ENCODE measurements around the gene CTNNA3. TPM values are rescaled to one million over a fixed set of nuclear protein-coding genes. Genes with fewer than 3 reads are reported as not detected.

CTNNA3 gene
- total and polyA plus RNA-seq, 4 experiments from 2014 or later: not detected

GRCh38 chr10:67086327-67087134, 609.5 kb downstream of the CTNNA3 start:
- POLR2A ChIA-PET (ENCODE audit: partially characterized antibody): no interaction called here
- H3K27me3 ChIP-seq (ENCODE audit: insufficient read depth, low read length): no peaks in the 10 kb centered on the region
- H3K36me3 Mint-ChIP-seq: no peaks in the 10 kb centered on the region
- no peaks in the 10 kb centered on the region for H3K4me1 ChIP-seq (ENCODE audit: insufficient read depth, low read length)
- H3K4me1 Mint-ChIP-seq: no peaks in the 10 kb centered on the region
- no peak for DNase-seq
- H3K27me3 Mint-ChIP-seq: no peaks in the 10 kb centered on the region
- no peaks in the 10 kb centered on the region for H3K36me3 ChIP-seq (ENCODE audit: insufficient read depth, low read length)
- no peaks in the 10 kb centered on the region for H3K9me3 ChIP-seq (ENCODE audit: control insufficient read depth in 1 of 2, low read length in 2 of 2)
- no peak overlapping the region for H3K27ac Mint-ChIP-seq
- H3K4me3 Mint-ChIP-seq: no peak overlapping the region
- intact Hi-C loops (cut with micrococcal nuclease): no loop called here
- CTCF ChIA-PET (ENCODE audit: partially characterized antibody): no interaction called here
- H3K9me3 Mint-ChIP-seq: no peaks in the 10 kb centered on the region
- no peak overlapping the region for H3K4me3 ChIP-seq (ENCODE audit: low read length in 2 of 2)
- no peak overlapping the region for H3K27ac ChIP-seq (ENCODE audit: low read depth, low read length)

- Mint-ChIP-seq H3K4me1 (no peaks in the 10 kb centered on the region), H3K27ac (no peak overlapping the region), H3K4me3 (no peak overlapping the region), H3K9me3 (peaks cover 0 to 3% (median 0%) of the 10 kb centered on the region in 8 donors), H3K27me3 (peaks cover 0 to 3% of the 10 kb centered on the region in 2 donors), H3K36me3 (no peaks in the 10 kb centered on the region)
- ChIA-PET CTCF (ENCODE audit: partially characterized antibody) (no interaction called here), POLR2A (ENCODE audit: partially characterized antibody) (no interaction called here)
- intact Hi-C loops (cut with micrococcal nuclease): no loop called here
- Histone ChIP-seq H3K36me3 (ENCODE audit: insufficient read depth, low read length) (no peaks in the 10 kb centered on the region), H3K27me3 (ENCODE audit: insufficient read depth, low read length) (no peaks in the 10 kb centered on the region), H3K27ac (ENCODE audit: low read depth, low read length) (no peak overlapping the region), H3K9me3 (ENCODE audit: control insufficient read depth in 1 of 2, low read length in 2 of 2) (no peaks in the 10 kb centered on the region), H3K4me3 (ENCODE audit: low read length in 2 of 2) (no peak overlapping the region), H3K4me1 (ENCODE audit: insufficient read depth, low read length) (no peaks in the 10 kb centered on the region)
- no peak for DNase-seq
Observed at GRCh38 chr10:67079126-67079525, 616.9 kb downstream of the CTNNA3 start.

- ChIA-PET CTCF (ENCODE audit: partially characterized antibody) (no interaction called here), POLR2A (ENCODE audit: partially characterized antibody) (no interaction called here)
- H3K27ac ChIP-seq (ENCODE audit: low read depth, low read length): no peak overlapping the region
- H3K36me3 Mint-ChIP-seq: no peaks in the 10 kb centered on the region
- no peaks in the 10 kb centered on the region for H3K4me1 Mint-ChIP-seq
- no peak overlapping the region for H3K27ac Mint-ChIP-seq
- no peak for DNase-seq
- H3K9me3 ChIP-seq (ENCODE audit: control insufficient read depth in 1 of 2, low read length in 2 of 2): no peaks in the 10 kb centered on the region
- H3K27me3 Mint-ChIP-seq: peaks cover 0 to 3% of the 10 kb centered on the region in 2 donors
- no peak overlapping the region for H3K4me3 ChIP-seq (ENCODE audit: low read length in 2 of 2)
- H3K4me3 Mint-ChIP-seq: no peak overlapping the region
- no peaks in the 10 kb centered on the region for H3K36me3 ChIP-seq (ENCODE audit: insufficient read depth, low read length)
- intact Hi-C loops (cut with micrococcal nuclease): no loop called here
- H3K9me3 Mint-ChIP-seq: peaks cover 0 to 5% (median 0%) of the 10 kb centered on the region in 8 donors
- H3K27me3 ChIP-seq (ENCODE audit: insufficient read depth, low read length): no peaks in the 10 kb centered on the region
- H3K4me1 ChIP-seq (ENCODE audit: insufficient read depth, low read length): no peaks in the 10 kb centered on the region
Observed at GRCh38 chr10:67077376-67077775, 618.6 kb downstream of the CTNNA3 start.

GRCh38 chr10:67076144-67076543, 619.9 kb downstream of the CTNNA3 start:
- H3K36me3 Mint-ChIP-seq: no peaks in the 10 kb centered on the region
- H3K9me3 Mint-ChIP-seq: peaks cover 0 to 5% (median under 1%) of the 10 kb centered on the region in 8 donors
- no peaks in the 10 kb centered on the region for H3K4me1 ChIP-seq (ENCODE audit: insufficient read depth, low read length)
- H3K9me3 ChIP-seq (ENCODE audit: control insufficient read depth in 1 of 2, low read length in 2 of 2): no peaks in the 10 kb centered on the region
- ChIA-PET POLR2A (ENCODE audit: partially characterized antibody) (no interaction called here), CTCF (ENCODE audit: partially characterized antibody) (no interaction called here)
- no peak for DNase-seq
- no peaks in the 10 kb centered on the region for H3K36me3 ChIP-seq (ENCODE audit: insufficient read depth, low read length)
- intact Hi-C loops (cut with micrococcal nuclease): no loop called here
- H3K27me3 ChIP-seq (ENCODE audit: insufficient read depth, low read length): no peaks in the 10 kb centered on the region
- peaks cover 0 to 3% of the 10 kb centered on the region in 2 donors for H3K27me3 Mint-ChIP-seq
- H3K27ac Mint-ChIP-seq: no peak overlapping the region
- no peak overlapping the region for H3K27ac ChIP-seq (ENCODE audit: low read depth, low read length)
- H3K4me3 ChIP-seq (ENCODE audit: low read length in 2 of 2): no peak overlapping the region
- H3K4me3 Mint-ChIP-seq: no peak overlapping the region
- H3K4me1 Mint-ChIP-seq: no peaks in the 10 kb centered on the region

GRCh38 chr10:67075491-67075971, 620.5 kb downstream of the CTNNA3 start:
- intact Hi-C loops (cut with micrococcal nuclease): no loop called here
- H3K9me3 ChIP-seq (ENCODE audit: control insufficient read depth in 1 of 2, low read length in 2 of 2): no peaks in the 10 kb centered on the region
- peaks cover 0 to 3% of the 10 kb centered on the region in 2 donors for H3K27me3 Mint-ChIP-seq
- no peak overlapping the region for H3K4me3 ChIP-seq (ENCODE audit: low read length in 2 of 2)
- H3K4me1 ChIP-seq (ENCODE audit: insufficient read depth, low read length): no peaks in the 10 kb centered on the region
- H3K27me3 ChIP-seq (ENCODE audit: insufficient read depth, low read length): no peaks in the 10 kb centered on the region
- H3K9me3 Mint-ChIP-seq: peaks cover 0 to 5% (median under 1%) of the 10 kb centered on the region in 8 donors
- no peak for DNase-seq
- H3K4me3 Mint-ChIP-seq: no peak overlapping the region
- POLR2A ChIA-PET (ENCODE audit: partially characterized antibody): no interaction called here
- H3K36me3 Mint-ChIP-seq: no peaks in the 10 kb centered on the region
- no peak overlapping the region for H3K27ac ChIP-seq (ENCODE audit: low read depth, low read length)
- CTCF ChIA-PET (ENCODE audit: partially characterized antibody): interaction anchor here (1.1 kb wide), 1 partner anchor 26 kb away, joined by 3 read pairs; no protein-coding TSS in a partner anchor
- H3K36me3 ChIP-seq (ENCODE audit: insufficient read depth, low read length): no peaks in the 10 kb centered on the region
- no peaks in the 10 kb centered on the region for H3K4me1 Mint-ChIP-seq
- no peak overlapping the region for H3K27ac Mint-ChIP-seq

- Histone ChIP-seq H3K27me3 (ENCODE audit: insufficient read depth, low read length) (no peaks in the 10 kb centered on the region), H3K27ac (ENCODE audit: low read depth, low read length) (no peak overlapping the region), H3K36me3 (ENCODE audit: insufficient read depth, low read length) (no peaks in the 10 kb centered on the region), H3K9me3 (ENCODE audit: control insufficient read depth in 1 of 2, low read length in 2 of 2) (no peaks in the 10 kb centered on the region), H3K4me3 (ENCODE audit: low read length in 2 of 2) (no peak overlapping the region), H3K4me1 (ENCODE audit: insufficient read depth, low read length) (no peaks in the 10 kb centered on the region)
- no peak overlapping the region for H3K4me3 Mint-ChIP-seq
- no peak for DNase-seq
- no peak overlapping the region for H3K27ac Mint-ChIP-seq
- intact Hi-C loops (cut with micrococcal nuclease): no loop called here
- ChIA-PET POLR2A (ENCODE audit: partially characterized antibody) (no interaction called here), CTCF (ENCODE audit: partially characterized antibody) (no interaction called here)
- peaks cover 0 to 5% (median 1%) of the 10 kb centered on the region in 8 donors for H3K9me3 Mint-ChIP-seq
- H3K36me3 Mint-ChIP-seq: no peaks in the 10 kb centered on the region
- H3K27me3 Mint-ChIP-seq: peaks cover 0 to 3% of the 10 kb centered on the region in 2 donors
- H3K4me1 Mint-ChIP-seq: no peaks in the 10 kb centered on the region
Observed at GRCh38 chr10:67072654-67073053, 623.3 kb downstream of the CTNNA3 start.

GRCh38 chr10:67050415-67050814, 645.6 kb downstream of the CTNNA3 start:
- no peaks in the 10 kb centered on the region for H3K27me3 ChIP-seq (ENCODE audit: insufficient read depth, low read length)
- no peaks in the 10 kb centered on the region for H3K9me3 ChIP-seq (ENCODE audit: control insufficient read depth in 1 of 2, low read length in 2 of 2)
- no peak overlapping the region for H3K4me3 ChIP-seq (ENCODE audit: low read length in 2 of 2)
- DNase-seq: no peak
- H3K36me3 ChIP-seq (ENCODE audit: insufficient read depth, low read length): no peaks in the 10 kb centered on the region
- H3K27ac ChIP-seq (ENCODE audit: low read depth, low read length): no peak overlapping the region
- no peak overlapping the region for H3K27ac Mint-ChIP-seq
- no peaks in the 10 kb centered on the region for H3K36me3 Mint-ChIP-seq
- H3K4me1 Mint-ChIP-seq: no peaks in the 10 kb centered on the region
- H3K9me3 Mint-ChIP-seq: no peaks in the 10 kb centered on the region
- ChIA-PET CTCF (ENCODE audit: partially characterized antibody) (no interaction called here), POLR2A (ENCODE audit: partially characterized antibody) (no interaction called here)
- no peaks in the 10 kb centered on the region for H3K4me1 ChIP-seq (ENCODE audit: insufficient read depth, low read length)
- intact Hi-C loops (cut with micrococcal nuclease): no loop called here
- H3K4me3 Mint-ChIP-seq: no peak overlapping the region
- peaks cover 0 to 2% of the 10 kb centered on the region in 2 donors for H3K27me3 Mint-ChIP-seq
